B cell (primary cell): ENCODE measurements around the gene ADRA2A. TPM values are rescaled to one million over a fixed set of nuclear protein-coding genes. Genes with fewer than 3 reads are reported as not detected.

Source experiments
- ATAC-seq: fragments of 200-7000 bp; cut with Tn5 transposase; one replicate; pipeline ENCODE4 v1.10.0; 2021; ENCODE audit warnings: low read depth, mild to moderate bottlenecking, moderate number of reproducible peaks, moderate library complexity
- CTCF ChIA-PET: fragments of 350-600 bp; sonication (Branson Sonifier 250); formaldehyde crosslinking; loops from one replicate; lab custom pipeline; 2021; ENCODE audit warnings: antibody characterized with exemption, inconsistent platforms; lab: Charles Lee
- POLR2A ChIA-PET: fragments of 350-600 bp; sonication (Branson Sonifier 250); formaldehyde crosslinking; loops from one replicate; lab custom pipeline; 2021; ENCODE audit warnings: antibody characterized with exemption; lab: Charles Lee
- DNase-seq: peaks from one replicate; pipeline ENCODE4 v3.0.0; 2013
- H2AFZ ChIP-seq: 2 replicates; pipeline ENCODE4 v1.6.1; 2012; ENCODE audit warnings: mild to moderate bottlenecking, low read depth, low read length; ENCODE audit not compliant: insufficient read depth, poor library complexity, severe bottlenecking
- H3K27ac ChIP-seq, 2 donors: 1 replicate in 1 of 2; 2 replicates in 1 of 2; pipeline ENCODE4 v1.5.1; 2012 to 2013; ENCODE audit warnings: low read length in 2 of 2, mild to moderate bottlenecking in 2 of 2, moderate library complexity in 1 of 2
- H3K27me3 ChIP-seq, 4 experiments: fragments of 200-600 bp in 1 of 4; sonication (generic) in 1 of 4; replicated peaks in 1 of 4; 1 replicate in 2 of 4; 2 replicates in 2 of 4; pipeline versions ENCODE4 v1.6.1 to v1.7.0; 2013 to 2016; ENCODE audit warnings: low read length in 3 of 4, mild to moderate bottlenecking in 2 of 4, mixed read lengths in 1 of 4, moderate library complexity in 1 of 4; ENCODE audit not compliant: insufficient read depth in 4 of 4, control insufficient read depth in 3 of 4; ENCODE audit errors: control extremely low read depth in 1 of 4
- H3K36me3 ChIP-seq, 2 experiments: replicated peaks in 1 of 2; 1 replicate in 1 of 2; 2 replicates in 1 of 2; pipeline versions ENCODE4 v1.6.1 to v1.7.1; 2013; ENCODE audit warnings: low read length in 1 of 2; ENCODE audit not compliant: insufficient read depth in 2 of 2, control insufficient read depth in 1 of 2; ENCODE audit errors: control extremely low read depth in 1 of 2, extremely low read depth in 1 of 2
- H3K4me1 ChIP-seq, 2 donors: fragments of 200-600 bp in 1 of 2; sonication (generic) in 1 of 2; 1 replicate in 1 of 2; 2 replicates in 1 of 2; pipeline versions ENCODE4 v1.5.1 to v1.6.1; 2013 to 2017; ENCODE audit warnings: low read length in 2 of 2; ENCODE audit not compliant: control insufficient read depth in 2 of 2, insufficient read depth in 2 of 2
- H3K4me2 ChIP-seq: replicated peaks from 2 replicates; pipeline ENCODE3; 2012; ENCODE audit warnings: mild to moderate bottlenecking, low read depth, low read length; ENCODE audit not compliant: poor library complexity, severe bottlenecking
- H3K4me3 ChIP-seq, 5 experiments: fragments of 200-600 bp in 1 of 5; sonication (generic) in 1 of 5; 1 replicate in 3 of 5; 2 replicates in 2 of 5; pipeline versions ENCODE4 v1.5.1 to v1.7.0; 2011 to 2016; ENCODE audit warnings: low read length in 4 of 5, mild to moderate bottlenecking in 4 of 5, low read depth in 2 of 5, control low read depth in 1 of 5, moderate library complexity in 1 of 5; ENCODE audit not compliant: insufficient read depth in 1 of 5; ENCODE audit errors: control extremely low read depth in 1 of 5, extremely low read depth in 1 of 5
- H3K79me2 ChIP-seq: fragments of 200-600 bp; sonication (generic); one replicate; pipeline ENCODE4 v1.6.0; 2016; ENCODE audit warnings: low read length; ENCODE audit not compliant: control insufficient read depth, insufficient read depth
- H3K9ac ChIP-seq: fragments of 200-600 bp; sonication (generic); 2 replicates; pipeline ENCODE4 v1.6.1; 2017; ENCODE audit warnings: mild to moderate bottlenecking, low read length, moderate library complexity
- H3K9me3 ChIP-seq, 3 donors: one replicate each; pipeline versions ENCODE4 v1.6.1 to v1.7.1; 2013; ENCODE audit warnings: low read length in 2 of 3; ENCODE audit not compliant: control insufficient read depth in 2 of 3, insufficient read depth in 1 of 3; ENCODE audit errors: control extremely low read depth in 1 of 3
- H4K20me1 ChIP-seq: 2 replicates; pipeline ENCODE4 v1.6.0; 2012; ENCODE audit warnings: mild to moderate bottlenecking, low read length; ENCODE audit not compliant: insufficient read depth, control insufficient read depth, poor library complexity, severe bottlenecking
- H3K27ac Mint-ChIP-seq: one replicate; pipeline ENCODE4 v1.8.0; 2021; ENCODE audit warnings: mixed read lengths
- H3K27me3 Mint-ChIP-seq: one replicate; pipeline ENCODE4 v1.8.0; 2021; ENCODE audit warnings: mixed read lengths
- H3K4me1 Mint-ChIP-seq: one replicate; pipeline ENCODE4 v1.8.0; 2021; ENCODE audit warnings: mixed read lengths
- H3K4me3 Mint-ChIP-seq: one replicate; pipeline ENCODE4 v1.8.0; 2021; ENCODE audit warnings: mixed read lengths
- H3K9me3 Mint-ChIP-seq: one replicate; pipeline ENCODE4 v1.8.0; 2022; ENCODE audit warnings: mixed read lengths; ENCODE audit not compliant: insufficient read depth
- CTCF ChIP-seq: fragments of 200-600 bp; IDR thresholded peaks from one replicate; pipeline ENCODE4 v1.8.0; 2022; ENCODE audit warnings: antibody characterized with exemption, mild to moderate bottlenecking
- EZH2 ChIP-seq: IDR thresholded peaks from 2 replicates; pipeline ENCODE4 v1.6.1; 2012; ENCODE audit warnings: borderline replicate concordance, low read depth, mild to moderate bottlenecking, moderate library complexity, low read length; ENCODE audit not compliant: insufficient read depth, poor library complexity, severe bottlenecking
- WGBS: methylation state at CpG from one replicate; pipeline ENCODE4 v1.1.5; 2013; ENCODE audit warnings: missing lambda C conversion rate; ENCODE audit not compliant: insufficient coverage; 5-methylcytosine and 5-hydroxymethylcytosine counted together
- intact Hi-C: fragments of 100-400 bp; cut with micrococcal nuclease; formaldehyde crosslinking; loops from one replicate; pipeline ENCODE4 v1.10.0; 2022
- polyA plus RNA-seq: library from polyadenylated mRNA; depleted of rRNA; stranded (reverse); fragments of >200 nt; gene quantifications from 2 replicates; pipeline ENCODE4 v1.2.3, GENCODE V29; 2012
- total RNA-seq, 2 donors: library from RNA; stranded (reverse); fragments of 120-200 nt in 1 of 2; gene quantifications; 1 replicate in 1 of 2; 2 replicates in 1 of 2; pipeline versions ENCODE4 v1.2.3 to v1.2.4, GENCODE V29; 2013 to 2022

The ADRA2A gene
- total and polyA plus RNA-seq, 2 donors (not counting 1 experiment from before 2014, with no cell fraction given) = 0.01 TPM; not detected in 1

GRCh38 chr10:111103196-111103840 is 26.5 kb downstream of the ADRA2A start:
- Histone ChIP-seq H3K36me3 (no peaks in the 10 kb centered on the region), H3K4me1 (no peaks in the 10 kb centered on the region), H3K4me2 (no peak overlapping the region), H3K27ac (no peak overlapping the region), H3K4me3 (no peak overlapping the region), H3K79me2 (no peaks in the 10 kb centered on the region), H3K9ac (no peak overlapping the region), H3K9me3 (peaks cover 0 to 4% (median 0%) of the 10 kb centered on the region in 3 donors), H2AFZ (no peak overlapping the region), H4K20me1 (no peaks in the 10 kb centered on the region), H3K27me3 (peaks cover 0 to 7% (median 0%) of the 10 kb centered on the region in 4 experiments)
- 83% methylated on average over 3 of the region's 7 CpGs for WGBS
- Mint-ChIP-seq H3K4me3 (no peak overlapping the region), H3K27me3 (peaks cover 14% of the 10 kb centered on the region), H3K4me1 (no peaks in the 10 kb centered on the region), H3K27ac (no peak overlapping the region), H3K9me3 (no peaks in the 10 kb centered on the region)
- POLR2A ChIA-PET = no interaction called here
- ATAC-seq = no peak
- no peak for TF ChIP-seq EZH2
- no peak for TF ChIP-seq CTCF
- no peak for DNase-seq
- intact Hi-C loops = no loop called here
- CTCF ChIA-PET = no interaction called here

GRCh38 chr10:111104811-111105210 is 28.0 kb downstream of the ADRA2A start:
- Histone ChIP-seq H3K9me3 (peaks cover 0 to 4% (median 0%) of the 10 kb centered on the region in 3 donors), H4K20me1 (no peaks in the 10 kb centered on the region), H3K4me1 (no peaks in the 10 kb centered on the region), H2AFZ (no peak overlapping the region), H3K27me3 (peaks cover 0 to 3% (median 0%) of the 10 kb centered on the region in 4 experiments), H3K9ac (no peak overlapping the region), H3K4me3 (no peak overlapping the region), H3K79me2 (no peaks in the 10 kb centered on the region), H3K4me2 (no peak overlapping the region), H3K36me3 (no peaks in the 10 kb centered on the region), H3K27ac (no peak overlapping the region)
- POLR2A ChIA-PET = no interaction called here
- Mint-ChIP-seq H3K9me3 (no peaks in the 10 kb centered on the region), H3K4me1 (no peaks in the 10 kb centered on the region), H3K27me3 (peaks cover 14% of the 10 kb centered on the region), H3K4me3 (no peak overlapping the region), H3K27ac (no peak overlapping the region)
- ATAC-seq (no peak), DNase-seq (no peak)
- CTCF ChIA-PET = no interaction called here
- TF ChIP-seq CTCF = no peak
- TF ChIP-seq EZH2 = no peak
- WGBS = 96% methylated on average over 20 of the region's 20 CpGs
- intact Hi-C loops = no loop called here
